GM12878 (cell line): ENCODE measurements around the gene SP4.

ENCODE experiments used
- BCL11A ChIP-seq: IDR thresholded peaks from 2 replicates; pipeline ENCODE4 v1.6.1; 2011; ENCODE audit warnings: low read depth, low read length
- MXI1 ChIP-seq: fragments of 150-350 bp; IDR thresholded peaks from 2 replicates; pipeline ENCODE4 v1.6.1; 2011; ENCODE audit warnings: low read depth, mild to moderate bottlenecking, inconsistent platforms, low read length, improper control_type of control experiment
- PBX3 ChIP-seq: IDR thresholded peaks from 2 replicates; pipeline ENCODE4 v1.6.1; 2011; ENCODE audit warnings: mild to moderate bottlenecking, low read depth, low read length, moderate library complexity; ENCODE audit not compliant: insufficient replicate concordance
- POLR2A ChIP-seq: IDR thresholded peaks from 2 replicates; pipeline ENCODE4 v1.6.1; 2011; ENCODE audit warnings: low read depth, mild to moderate bottlenecking, low read length
- RBBP5 ChIP-seq: fragments of 200-600 bp; sonication (generic); conservative IDR thresholded peaks from 2 replicates; pipeline ENCODE4 v1.6.1; 2016
- SMAD1 ChIP-seq: fragments of 450-650 bp; IDR thresholded peaks from 2 replicates; pipeline ENCODE4 v1.6.1; 2018; ENCODE audit warnings: mild to moderate bottlenecking, low read depth; ENCODE audit not compliant: partially characterized antibody
- ZNF622 ChIP-seq: fragments of 450-650 bp; IDR thresholded peaks from 2 replicates; pipeline ENCODE4 v1.6.1; 2017; ENCODE audit warnings: mild to moderate bottlenecking, inconsistent platforms
- TF ChIP-seq, protein P1 (sequence below), 3 experiments: IDR thresholded peaks in 2 of 3; conservative IDR thresholded peaks in 1 of 3; 2 replicates each; pipeline ENCODE4 v1.5.1; 2011; ENCODE audit warnings: low read depth in 3 of 3, low read length in 3 of 3, mild to moderate bottlenecking in 3 of 3, control low read depth in 2 of 3, moderate library complexity in 2 of 3, inconsistent platforms in 1 of 3, mixed read lengths in 1 of 3; ENCODE audit not compliant: control insufficient read depth in 2 of 3, insufficient read depth in 1 of 3; ENCODE audit errors: extremely low read depth in 1 of 3

DNA sequence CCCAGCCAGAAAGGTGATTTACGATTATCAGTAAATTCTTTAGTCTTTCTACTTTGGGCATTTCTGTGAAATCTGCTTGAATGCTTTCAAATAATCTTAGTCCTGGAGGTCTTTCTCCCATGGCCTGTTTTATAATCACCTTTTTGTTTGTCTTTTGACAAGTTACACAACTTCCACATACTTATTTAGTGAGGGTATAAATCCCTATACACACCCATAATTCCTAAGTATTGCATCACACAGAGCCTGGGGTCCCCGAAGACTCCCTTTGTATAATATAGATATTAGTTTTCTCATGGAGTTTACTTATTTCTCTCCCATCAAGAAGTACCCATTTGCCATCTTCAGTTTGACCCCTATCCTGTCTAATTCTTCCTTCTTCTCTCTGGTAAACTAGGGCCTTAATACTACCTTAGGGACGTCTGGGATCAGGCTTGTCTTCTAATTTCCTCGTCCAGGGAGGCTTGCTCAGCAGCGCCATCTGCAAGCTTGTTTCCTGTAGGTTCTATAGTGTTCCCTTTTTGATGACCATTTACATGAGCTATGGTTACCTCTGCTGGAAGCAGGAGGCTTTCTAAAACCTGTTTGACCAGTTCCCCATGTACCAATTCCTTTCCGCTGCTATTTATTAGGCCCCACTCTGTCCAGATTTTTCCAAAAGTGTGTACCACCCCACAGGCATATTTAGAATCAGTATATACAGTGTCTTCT is 123.1 kb downstream of the SP4 start:
- TF ChIP-seq MXI1 (no peak), SMAD1 (no peak), PBX3 (no peak), ZNF622 (no peak), POLR2A (no peak), RBBP5 (no peak), BCL11A (no peak)
- TF ChIP-seq, protein P1, sequence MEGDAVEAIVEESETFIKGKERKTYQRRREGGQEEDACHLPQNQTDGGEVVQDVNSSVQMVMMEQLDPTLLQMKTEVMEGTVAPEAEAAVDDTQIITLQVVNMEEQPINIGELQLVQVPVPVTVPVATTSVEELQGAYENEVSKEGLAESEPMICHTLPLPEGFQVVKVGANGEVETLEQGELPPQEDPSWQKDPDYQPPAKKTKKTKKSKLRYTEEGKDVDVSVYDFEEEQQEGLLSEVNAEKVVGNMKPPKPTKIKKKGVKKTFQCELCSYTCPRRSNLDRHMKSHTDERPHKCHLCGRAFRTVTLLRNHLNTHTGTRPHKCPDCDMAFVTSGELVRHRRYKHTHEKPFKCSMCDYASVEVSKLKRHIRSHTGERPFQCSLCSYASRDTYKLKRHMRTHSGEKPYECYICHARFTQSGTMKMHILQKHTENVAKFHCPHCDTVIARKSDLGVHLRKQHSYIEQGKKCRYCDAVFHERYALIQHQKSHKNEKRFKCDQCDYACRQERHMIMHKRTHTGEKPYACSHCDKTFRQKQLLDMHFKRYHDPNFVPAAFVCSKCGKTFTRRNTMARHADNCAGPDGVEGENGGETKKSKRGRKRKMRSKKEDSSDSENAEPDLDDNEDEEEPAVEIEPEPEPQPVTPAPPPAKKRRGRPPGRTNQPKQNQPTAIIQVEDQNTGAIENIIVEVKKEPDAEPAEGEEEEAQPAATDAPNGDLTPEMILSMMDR (IDR thresholded peaks at IDR 0.05 in 2 of 3, conservative IDR thresholded peaks at IDR 0.05 in 1 of 3; ENCODE audit: control insufficient read depth in 2 of 3, extremely low read depth in 1 of 3, insufficient read depth in 1 of 3, low read depth in 3 of 3, low read length in 3 of 3), result 0 out of 6 replicates have a peak, but pooled peaks of 1 of the 3 experiments have one; percentile 7
